Sigmoid colon (tissue), 7 donors: Measurements from ENCODE around the gene DEFB123. TPM values are rescaled to one million over a fixed set of nuclear protein-coding genes. Genes with fewer than 3 reads are reported as not detected.

ENCODE experiments used
- DNase-seq: peaks from one replicate; pipeline ENCODE4 v3.0.0-alpha.2; 2019
- H3K27ac ChIP-seq, 4 donors: fragments of 200-600 bp; sonication (generic); one replicate each; pipeline ENCODE4 v1.5.1; 2016 to 2019; ENCODE audit warnings: mild to moderate bottlenecking in 1 of 4
- H3K27me3 ChIP-seq, 3 donors: fragments of 200-600 bp; sonication (generic); one replicate each; pipeline ENCODE4 v1.5.1; 2019; ENCODE audit warnings: mild to moderate bottlenecking in 1 of 3
- H3K36me3 ChIP-seq, 4 donors: fragments of 200-600 bp; sonication (generic); one replicate each; pipeline ENCODE4 v1.5.1; 2016 to 2019
- H3K4me1 ChIP-seq, 4 donors: fragments of 200-600 bp; sonication (generic); one replicate each; pipeline ENCODE4 v1.5.1; 2017 to 2019
- H3K4me3 ChIP-seq, 4 donors: fragments of 200-600 bp; sonication (generic); one replicate each; pipeline ENCODE4 v1.5.1; 2017 to 2019; ENCODE audit warnings: mild to moderate bottlenecking in 2 of 4, moderate library complexity in 1 of 4
- H3K9me3 ChIP-seq, 4 donors: fragments of 200-600 bp in 3 of 4; sonication (generic) in 3 of 4; one replicate each; pipeline versions ENCODE4 v1.5.1 to v1.6.1; 2013 to 2019
- CTCF ChIP-seq, 4 experiments: fragments of 450-650 bp in 3 of 4; fragments of 200-600 bp in 1 of 4; IDR thresholded peaks; one replicate each; pipeline ENCODE4 v1.5.1; 2016 to 2019; ENCODE audit warnings: antibody characterized with exemption in 4 of 4, mild to moderate bottlenecking in 3 of 4, moderate library complexity in 2 of 4
- EP300 ChIP-seq, 4 donors: sonication (generic); formaldehyde crosslinking; IDR thresholded peaks; one replicate each; pipeline ENCODE4 v1.6.1; 2017; ENCODE audit warnings: antibody characterized with exemption in 4 of 4
- POLR2A ChIP-seq, 2 donors: fragments of 450-650 bp; IDR thresholded peaks; one replicate each; pipeline ENCODE4 v1.6.1; 2016; ENCODE audit warnings: antibody characterized with exemption in 2 of 2, mild to moderate bottlenecking in 2 of 2, moderate library complexity in 2 of 2
- POLR2AphosphoS5 ChIP-seq, 4 donors: sonication (generic); formaldehyde crosslinking; IDR thresholded peaks; one replicate each; pipeline ENCODE4 v1.6.1; 2017; ENCODE audit warnings: antibody characterized with exemption in 4 of 4
- WGBS, 2 donors: extraction: QIAGEN DNeasy Blood & Tissue Kit; methylation state at CpG; one replicate each; pipeline ENCODE4 v1.1.7; 2013; 5-methylcytosine and 5-hydroxymethylcytosine counted together
- intact Hi-C: fragments of 100-400 bp; cut with DNase I; formaldehyde crosslinking; loops from one replicate; pipeline ENCODE4 v1.15.1; 2023
- polyA plus RNA-seq, 3 donors: library from polyadenylated mRNA; stranded (reverse); fragments of 200-250 nt; gene quantifications; one replicate each; pipeline ENCODE4 v1.2.3, GENCODE V29; 2013
- total RNA-seq, 4 donors: library from RNA; depleted of rRNA; stranded (reverse); fragments of >200 nt; gene quantifications; one replicate each; pipeline ENCODE4 v1.1.0, GENCODE V29; 2016
- donor health status: healthy with polysubstance abuse.
- donor health status: Bipolar disorder and iron deficiency.
- donor health status: healthy.

Gene DEFB123
- total and polyA plus RNA-seq, 7 donors, result not detected

- H3K27ac ChIP-seq, result no peak overlapping the region
- H3K4me1 ChIP-seq, result peaks cover 0 to 17% (median 10%) of the 10 kb centered on the region in 4 donors
- no peaks in the 10 kb centered on the region for H3K36me3 ChIP-seq
- no peak overlapping the region for H3K4me3 ChIP-seq
- no peaks in the 10 kb centered on the region for H3K9me3 ChIP-seq
- 39 to 62% methylated on average over 2 of the region's 2 CpGs for WGBS, 2 donors
- no peaks in the 10 kb centered on the region for H3K27me3 ChIP-seq
- intact Hi-C loops, result no loop called here
- no peak for DNase-seq
- TF ChIP-seq CTCF (IDR thresholded peaks at IDR 0.05) (no peak), POLR2A (IDR thresholded peaks at IDR 0.05) (no peak), EP300 (IDR thresholded peaks at IDR 0.05) (no peak), POLR2AphosphoS5 (IDR thresholded peaks at IDR 0.05) (no peak)
These were observed 53.7 kb downstream of the DEFB123 start for GRCh38 chr20:31494131-31494530.

DNA sequence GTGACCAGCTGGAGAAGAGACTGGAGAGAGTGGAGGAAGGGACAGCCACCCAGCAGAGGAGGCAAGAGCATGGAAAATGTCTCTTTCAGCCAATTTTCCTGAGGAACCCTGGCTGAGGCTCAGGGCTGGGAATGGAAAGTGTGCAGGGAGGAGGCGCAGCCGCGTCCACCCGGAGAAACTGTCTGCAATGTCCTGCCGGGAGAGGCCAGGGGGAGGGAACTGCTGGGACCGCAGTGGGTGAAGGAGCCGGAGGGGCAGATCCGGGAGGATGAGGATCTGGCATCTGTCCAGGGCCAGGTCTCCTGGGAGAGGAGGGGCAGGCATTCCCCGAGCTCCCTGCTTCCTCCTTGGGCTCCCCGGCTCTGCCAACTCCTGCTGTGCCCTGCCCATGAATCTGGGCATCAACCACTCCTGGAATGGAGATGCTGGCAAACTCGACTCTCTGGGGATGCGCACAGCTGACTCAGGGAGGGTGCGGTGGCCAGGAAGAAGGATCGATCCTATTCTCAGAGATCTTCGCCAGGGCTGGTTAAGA lies 56.4 kb downstream of the DEFB123 start:
- peak overlapping the region; percentile 53 to 67 (median 62) for H3K27ac ChIP-seq
- intact Hi-C loops, result no loop called here

GRCh38 chr20:31497838-31498540 lies 57.6 kb downstream of the DEFB123 start:
- Histone ChIP-seq H3K27ac (peak overlapping the region in 3 of 4 donors; percentile 53 to 67 (median 65)), H3K36me3 (no peaks in the 10 kb centered on the region), H3K4me1 (peaks cover 0 to 17% (median 10%) of the 10 kb centered on the region in 4 donors), H3K4me3 (no peak overlapping the region), H3K27me3 (no peaks in the 10 kb centered on the region), H3K9me3 (no peaks in the 10 kb centered on the region)
- WGBS, 2 donors, result 34 to 44% methylated on average over 6 of the region's 6 CpGs
- TF ChIP-seq CTCF (IDR thresholded peaks at IDR 0.05), result no peak
- no peak for TF ChIP-seq POLR2A (IDR thresholded peaks at IDR 0.05)
- TF ChIP-seq EP300 (IDR thresholded peaks at IDR 0.05), result no peak
- no peak for TF ChIP-seq POLR2AphosphoS5 (IDR thresholded peaks at IDR 0.05)
- intact Hi-C loops, result no loop called here
- no peak for DNase-seq

More for the DNA sequence above, 56.4 kb downstream of the DEFB123 start:
- WGBS, 2 donors, result 40 to 49% methylated on average over 15 of the region's 15 CpGs
- H3K36me3 ChIP-seq, result no peaks in the 10 kb centered on the region
- H3K27me3 ChIP-seq, result no peaks in the 10 kb centered on the region
- TF ChIP-seq POLR2A (IDR thresholded peaks at IDR 0.05) (no peak), POLR2AphosphoS5 (IDR thresholded peaks at IDR 0.05) (peak; percentile 6 to 38 (median 22))
- H3K4me3 ChIP-seq, result peak overlapping the region in 2 of 4 donors; percentile 7 to 32
- peak; percentile 86 for DNase-seq
- no peaks in the 10 kb centered on the region for H3K9me3 ChIP-seq
- H3K4me1 ChIP-seq, result peaks cover 0 to 17% (median 10%) of the 10 kb centered on the region in 4 donors

Other genes starting within 250 kb of the DEFB123 start
- not detected for gene DEFB115, start 183.0 kb upstream of the DEFB123 start, total RNA-seq
- gene DEFB115, start 183.0 kb upstream of the DEFB123 start, polyA plus RNA-seq, result not detected
- not detected for gene DEFB116, start 132.0 kb upstream of the DEFB123 start, total RNA-seq
- gene DEFB116, start 132.0 kb upstream of the DEFB123 start, polyA plus RNA-seq, result not detected
- not detected for gene DEFB118, start 72.0 kb upstream of the DEFB123 start, total RNA-seq
- gene DEFB118, start 72.0 kb upstream of the DEFB123 start, polyA plus RNA-seq, result not detected
- gene DEFB119, start 50.0 kb upstream of the DEFB123 start, total RNA-seq, result not detected
- gene DEFB119, start 50.0 kb upstream of the DEFB123 start, polyA plus RNA-seq, result not detected
- gene DEFB121, start 34.4 kb upstream of the DEFB123 start, total RNA-seq, result not detected
- not detected for gene DEFB121, start 34.4 kb upstream of the DEFB123 start, polyA plus RNA-seq
- not detected for gene DEFB124, start 34.5 kb downstream of the DEFB123 start, total RNA-seq
- gene DEFB124, start 34.5 kb downstream of the DEFB123 start, polyA plus RNA-seq, result not detected
- 1 to 10 TPM; 3.8 to 9.3 (median 5.5) TPM for gene REM1, start 34.7 kb downstream of the DEFB123 start, total RNA-seq
- 1 to 10 TPM in 2 of 3 donors, under 1 TPM in 1; 0.46 to 1.2 (median 1.2) TPM for gene REM1, start 34.7 kb downstream of the DEFB123 start, polyA plus RNA-seq
- 10 to 100 TPM; 34.8 to 64.3 (median 38.4) TPM for gene HM13, start 73.8 kb downstream of the DEFB123 start, total RNA-seq
- 100 to 1,000 TPM in 2 of 3 donors, 10 to 100 TPM in 1; 62.5 to 304 (median 188) TPM for gene HM13, start 73.8 kb downstream of the DEFB123 start, polyA plus RNA-seq
- 100 to 1,000 TPM; 111 to 230 (median 147) TPM for gene ID1, start 164.7 kb downstream of the DEFB123 start, total RNA-seq
- gene ID1, start 164.7 kb downstream of the DEFB123 start, polyA plus RNA-seq, result 100 to 1,000 TPM; 329 to 368 (median 342) TPM
- 1 to 10 TPM in 1 of 4 donors, not detected in 3; 1.1 TPM for gene COX4I2, start 197.3 kb downstream of the DEFB123 start, total RNA-seq
- gene COX4I2, start 197.3 kb downstream of the DEFB123 start, polyA plus RNA-seq, result 1 to 10 TPM in 2 of 3 donors, not detected in 1; 1.4 to 3.0 TPM